ENCODE results near the gene ACSF2. TPM values are rescaled to one million over a fixed set of nuclear protein-coding genes. Genes with fewer than 3 reads are reported as not detected.

Gene ACSF2
- total RNA-seq, 4 donors from 2014 or later, result 40.8 to 121 (median 64.3) TPM

GRCh38 chr17:50458701-50459676, 33.0 kb downstream of the ACSF2 start:
- no peak for DNase-seq (ENCODE audit: low spot score in 2 of 2)
- TF ChIP-seq CTCF (IDR thresholded peaks at IDR 0.05), result no peak
- TF ChIP-seq POLR2A (IDR thresholded peaks at IDR 0.05), result no peak
- WGBS, 2 donors, result 72 to 75% methylated on average over 16 of the region's 16 CpGs
- intact Hi-C loops (cut with DNase I; ENCODE audit: low total_unique reads), result no loop called here
- no peak overlapping the region for H3K4me3 ChIP-seq (ENCODE audit: low read depth, poor library complexity, severe bottlenecking)

DNA sequence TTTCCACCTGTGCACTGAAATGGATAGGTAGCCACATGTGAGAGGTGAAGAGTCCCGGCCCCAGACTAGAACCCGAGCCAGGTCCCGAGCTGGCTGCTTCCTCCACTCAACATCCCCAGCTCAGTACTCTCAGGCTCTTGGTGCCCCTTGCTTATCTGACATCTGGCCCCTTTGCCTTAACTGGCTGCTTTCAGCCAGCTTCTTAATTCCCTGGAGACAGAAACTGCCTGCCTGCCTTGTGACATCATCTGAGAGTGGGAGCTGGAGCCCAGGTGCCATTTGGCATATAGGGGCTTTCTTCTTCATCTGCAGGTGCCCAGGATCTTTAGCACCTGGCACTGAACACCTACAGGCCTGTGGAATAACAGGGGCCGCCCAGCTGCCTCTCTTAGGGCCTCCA, 33.7 kb downstream of the ACSF2 start:
- intact Hi-C loops (cut with DNase I; ENCODE audit: low total_unique reads), result no loop called here
- no peak overlapping the region for H3K4me3 ChIP-seq (ENCODE audit: low read depth, poor library complexity, severe bottlenecking)
- 95% methylated on average over 4 of the region's 4 CpGs for WGBS, 2 donors
- TF ChIP-seq POLR2A (IDR thresholded peaks at IDR 0.05) (no peak), CTCF (IDR thresholded peaks at IDR 0.05) (no peak)
- DNase-seq (ENCODE audit: low spot score in 2 of 2), result no peak

DNA sequence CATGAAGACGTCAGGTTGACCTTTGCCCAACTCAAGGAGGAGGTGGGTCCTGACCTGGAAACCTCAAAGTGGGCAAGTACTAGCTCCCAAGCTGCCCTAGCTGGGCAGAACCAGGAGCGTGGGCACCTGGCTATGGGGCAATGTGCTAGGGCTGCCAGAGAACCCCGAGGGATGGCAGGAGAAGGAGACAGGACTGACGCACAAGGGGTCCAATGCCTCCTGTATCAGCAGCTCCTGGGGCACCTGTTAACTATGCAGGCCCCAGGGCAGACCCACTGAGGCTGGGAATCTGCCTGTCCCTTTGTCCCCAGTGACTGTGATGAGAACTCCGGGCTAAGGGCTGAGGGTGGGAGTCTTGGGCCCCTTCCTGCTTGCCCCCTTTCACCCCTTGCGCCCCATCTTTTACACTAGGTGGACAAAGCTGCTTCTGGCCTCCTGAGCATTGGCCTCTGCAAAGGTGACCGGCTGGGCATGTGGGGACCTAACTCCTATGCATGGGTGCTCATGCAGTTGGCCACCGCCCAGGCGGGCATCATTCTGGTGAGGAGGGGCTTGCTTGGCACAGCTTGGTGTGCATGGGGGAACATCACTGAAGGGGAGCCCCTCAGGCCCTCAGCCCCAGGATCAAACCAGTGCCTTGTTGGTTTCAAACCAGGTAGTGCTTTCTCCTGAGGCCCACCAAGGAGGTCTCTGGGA, 35.0 kb downstream of the ACSF2 start:
- DNase-seq (ENCODE audit: low spot score in 2 of 2), result no peak
- H3K4me3 ChIP-seq (ENCODE audit: low read depth, poor library complexity, severe bottlenecking), result no peak overlapping the region
- WGBS, 2 donors, result 96 to 97% methylated on average over 6 to 9 of the region's 9 CpGs
- TF ChIP-seq CTCF (IDR thresholded peaks at IDR 0.05) (no peak), POLR2A (IDR thresholded peaks at IDR 0.05) (no peak)
- intact Hi-C loops (cut with DNase I; ENCODE audit: low total_unique reads), result no loop called here

GRCh38 chr17:50461550-50462132, 35.6 kb downstream of the ACSF2 start:
- intact Hi-C loops (cut with DNase I; ENCODE audit: low total_unique reads), result no loop called here
- TF ChIP-seq CTCF (IDR thresholded peaks at IDR 0.05) (no peak), POLR2A (IDR thresholded peaks at IDR 0.05) (no peak)
- WGBS, 2 donors, result 89 to 91% methylated on average over 14 of the region's 14 CpGs
- H3K4me3 ChIP-seq (ENCODE audit: low read depth, poor library complexity, severe bottlenecking), result no peak overlapping the region
- no peak for DNase-seq (ENCODE audit: low spot score in 2 of 2)

DNA sequence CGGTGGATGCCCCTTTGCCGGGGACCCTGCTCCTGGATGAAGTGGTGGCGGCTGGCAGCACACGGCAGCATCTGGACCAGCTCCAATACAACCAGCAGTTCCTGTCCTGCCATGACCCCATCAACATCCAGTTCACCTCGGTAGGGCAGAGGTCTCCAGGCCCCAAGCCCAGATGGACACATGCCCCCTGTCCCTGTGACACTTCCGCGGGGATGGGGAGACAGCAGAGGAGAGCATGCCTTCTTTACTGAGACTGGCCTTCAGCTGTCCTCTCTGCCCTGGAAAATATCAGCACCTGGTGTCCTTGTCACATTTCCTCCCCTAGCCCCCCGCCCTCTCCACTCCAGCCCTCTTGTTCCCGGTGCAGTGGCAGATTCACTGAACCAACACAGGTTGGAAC, 36.4 kb downstream of the ACSF2 start:
- no peak for DNase-seq (ENCODE audit: low spot score in 2 of 2)
- no peak for TF ChIP-seq CTCF (IDR thresholded peaks at IDR 0.05)
- TF ChIP-seq POLR2A (IDR thresholded peaks at IDR 0.05), result no peak
- WGBS, 2 donors, result 86 to 92% methylated on average over 9 of the region's 9 CpGs
- intact Hi-C loops (cut with DNase I; ENCODE audit: low total_unique reads), result no loop called here
- H3K4me3 ChIP-seq (ENCODE audit: low read depth, poor library complexity, severe bottlenecking), result no peak overlapping the region
